Muscle of leg (tissue), 11 donors: ENCODE results near the gene KRT15. TPM values are rescaled to one million over a fixed set of nuclear protein-coding genes. Genes with fewer than 3 reads are reported as not detected.

ENCODE experiments used
- DNase-seq: peaks from one replicate; pipeline ENCODE4 v3.0.0; 2013
- H3K27ac ChIP-seq: one replicate; pipeline ENCODE4 v1.5.1; 2013; ENCODE audit warnings: mild to moderate bottlenecking, low read length, control low read depth
- H3K27me3 ChIP-seq: one replicate; pipeline ENCODE4 v1.6.1; 2013; ENCODE audit warnings: low read length; ENCODE audit not compliant: control insufficient read depth, insufficient read depth
- H3K36me3 ChIP-seq: one replicate; pipeline ENCODE4 v1.6.1; 2013; ENCODE audit warnings: low read length; ENCODE audit not compliant: control insufficient read depth, insufficient read depth
- H3K4me1 ChIP-seq: one replicate; pipeline ENCODE4 v1.6.1; 2013; ENCODE audit warnings: low read length; ENCODE audit not compliant: control insufficient read depth, insufficient read depth
- H3K4me3 ChIP-seq: one replicate; pipeline ENCODE4 v1.5.1; 2013; ENCODE audit warnings: low read length, control low read depth
- H3K9me3 ChIP-seq: replicated peaks from 2 replicates; pipeline ENCODE4 v1.6.1; 2013; ENCODE audit warnings: low read depth, low read length; ENCODE audit not compliant: control insufficient read depth
- WGBS: methylation state at CpG from one replicate; pipeline ENCODE4 v1.1.5; 2013; ENCODE audit warnings: missing lambda C conversion rate; ENCODE audit not compliant: insufficient coverage; 5-methylcytosine and 5-hydroxymethylcytosine counted together
- polyA plus RNA-seq, 8 donors: library from polyadenylated mRNA; unstranded; fragments of 120-200 nt; gene quantifications; one replicate each; pipeline versions ENCODE4 v1.2.1 to v1.2.3, GENCODE V29; 2013; ENCODE audit warnings: inconsistent platforms in 1 of 8, low replicate concordance in 1 of 8; ENCODE audit not compliant: insufficient read length in 8 of 8, insufficient read depth in 1 of 8
- total RNA-seq: library from RNA; stranded (reverse); fragments of 120-200 nt; gene quantifications from one replicate; pipeline ENCODE4 v1.2.4, GENCODE V29; 2013

Gene KRT15
- total and polyA plus RNA-seq, 9 donors, result 0.04 to 68.8 (median 0.21) TPM; not detected in 2

DNA sequence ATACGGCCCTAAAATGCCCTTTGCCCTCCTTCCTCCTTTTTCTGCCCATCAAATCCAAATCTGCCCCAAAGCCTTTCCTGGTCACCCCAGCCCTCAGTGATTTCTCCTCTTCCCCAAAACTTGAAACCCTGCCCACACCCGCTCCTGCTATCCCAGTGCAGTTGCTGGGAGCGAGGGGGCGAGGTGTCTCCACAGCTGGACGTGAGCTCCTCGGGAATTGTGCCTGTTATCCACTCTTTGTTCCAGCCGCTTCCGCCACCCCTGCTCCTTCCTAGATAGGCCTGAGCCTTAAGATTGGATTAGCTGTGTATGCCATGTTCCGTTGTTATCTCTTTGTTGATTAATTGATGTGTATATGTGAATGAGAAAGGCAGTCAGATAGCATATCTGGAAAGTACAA is 35.2 kb downstream of the KRT15 start:
- no peak for DNase-seq
- Histone ChIP-seq H3K36me3 (no peaks in the 10 kb centered on the region), H3K9me3 (no peaks in the 10 kb centered on the region), H3K4me3 (no peak overlapping the region), H3K27ac (no peak overlapping the region), H3K4me1 (no peaks in the 10 kb centered on the region), H3K27me3 (peaks cover 6% of the 10 kb centered on the region)
- WGBS, result 41% methylated on average over 2 of the region's 9 CpGs

DNA sequence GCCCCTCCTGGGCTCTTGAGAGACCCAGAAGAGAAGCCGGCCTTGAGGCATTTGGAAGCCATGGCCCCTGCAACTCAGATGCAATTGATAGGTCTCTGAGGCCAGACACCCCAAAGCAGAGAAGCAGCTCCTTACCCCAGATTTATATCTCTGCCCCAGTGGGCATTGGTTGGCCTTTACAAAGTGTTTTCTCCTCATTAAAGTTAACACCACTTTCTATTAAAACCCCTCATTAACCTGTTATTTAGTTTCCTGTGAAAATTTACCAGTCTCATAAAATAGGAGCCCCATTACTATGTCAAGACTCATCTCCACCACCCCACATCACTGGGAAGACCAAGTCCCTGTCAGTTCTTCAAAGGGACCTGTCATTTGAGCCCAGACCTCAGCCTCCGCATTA is 37.7 kb downstream of the KRT15 start, which contains the start of gene KRT35:
KRT35 (minus strand) TSS at position 116 of the 400 bp plus-strand sequence; CDS start at position 62, 54 bp downstream.
- 75% methylated on average over 2 of the region's 2 CpGs for WGBS
- H3K27me3 ChIP-seq, result peaks cover 2% of the 10 kb centered on the region

DNA sequence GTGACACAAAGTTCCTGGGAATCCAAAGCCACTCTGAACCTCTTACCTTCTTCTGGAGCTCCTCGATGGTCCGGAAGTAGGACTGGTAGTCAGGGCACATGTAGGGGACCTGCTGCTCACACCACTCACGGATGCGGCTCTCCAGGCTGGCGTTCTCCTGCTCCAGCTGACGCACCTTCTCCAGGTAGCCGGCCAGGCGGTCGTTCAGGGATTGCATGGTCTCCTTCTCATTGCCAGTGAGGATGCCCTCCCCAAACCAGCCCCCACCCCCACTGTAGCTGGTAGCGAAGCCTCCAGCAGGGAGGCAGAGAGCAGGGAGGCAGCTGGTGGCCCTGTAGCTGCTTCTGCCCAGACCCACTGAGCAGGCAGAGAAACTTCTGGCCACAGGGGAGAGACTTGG is 38.1 kb downstream of the KRT15 start:
- Histone ChIP-seq H3K4me1 (no peaks in the 10 kb centered on the region), H3K36me3 (no peaks in the 10 kb centered on the region), H3K9me3 (no peaks in the 10 kb centered on the region), H3K27ac (no peak overlapping the region), H3K4me3 (no peak overlapping the region), H3K27me3 (peaks cover 2% of the 10 kb centered on the region)
- 95% methylated on average over 3 of the region's 10 CpGs for WGBS
- DNase-seq, result no peak

More for the DNA sequence above, 37.7 kb downstream of the KRT15 start, which contains the start of gene KRT35:
- no peaks in the 10 kb centered on the region for H3K9me3 ChIP-seq
- H3K4me3 ChIP-seq, result no peak within 1 kb of the TSS
- no peak within 1 kb of the TSS for H3K27ac ChIP-seq
- no peaks in the 10 kb centered on the region for H3K4me1 ChIP-seq
- DNase-seq, result no peak
- no peaks in the 10 kb centered on the region for H3K36me3 ChIP-seq

DNA sequence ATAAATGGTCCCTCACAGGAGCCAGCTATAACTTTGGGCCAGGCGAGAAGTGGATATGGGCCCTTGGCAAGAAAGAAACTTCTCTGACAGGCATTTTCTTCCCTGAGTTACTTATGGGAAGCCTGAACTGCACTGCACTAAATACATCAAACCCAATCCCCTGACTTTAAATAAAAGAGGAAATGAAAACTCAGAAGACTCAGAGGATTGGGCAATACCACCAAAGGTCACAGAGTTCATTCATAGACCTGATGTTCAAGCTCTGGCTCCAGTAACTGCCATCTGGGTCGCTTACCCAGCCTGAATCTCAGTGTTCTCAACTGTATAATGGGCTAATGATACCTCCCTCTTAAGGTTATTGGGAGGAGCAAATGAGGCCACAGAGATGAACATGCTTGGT is 38.6 kb downstream of the KRT15 start:
- WGBS, result 60% methylated on average over 1 of the region's 2 CpGs
- DNase-seq, result no peak
- H3K27ac ChIP-seq, result no peak overlapping the region
- H3K4me3 ChIP-seq, result no peak overlapping the region
- peaks cover 2% of the 10 kb centered on the region for H3K27me3 ChIP-seq
- H3K9me3 ChIP-seq, result no peaks in the 10 kb centered on the region
- no peaks in the 10 kb centered on the region for H3K36me3 ChIP-seq
- H3K4me1 ChIP-seq, result no peaks in the 10 kb centered on the region

DNA sequence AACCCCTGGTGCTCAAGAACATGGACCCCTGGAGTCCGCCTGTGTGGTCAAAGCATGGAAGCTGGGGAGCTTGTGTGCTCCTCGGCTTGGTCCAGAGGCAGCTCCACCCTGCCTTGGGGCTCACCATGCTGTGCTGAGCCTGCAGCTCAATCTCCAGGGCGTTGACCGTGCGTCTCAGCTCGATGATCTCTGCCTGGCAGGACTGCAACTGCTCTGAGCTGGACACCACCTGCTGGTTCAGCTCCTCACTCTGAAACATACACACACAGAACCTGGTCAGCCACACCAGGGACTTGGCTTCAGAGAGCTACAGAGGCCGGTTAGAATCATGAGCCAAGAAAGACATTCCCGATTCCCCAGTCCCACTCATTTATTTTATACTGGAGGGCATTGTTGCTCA is 40.5 kb downstream of the KRT15 start:
- Histone ChIP-seq H3K27ac (no peak overlapping the region), H3K27me3 (no peaks in the 10 kb centered on the region), H3K36me3 (no peaks in the 10 kb centered on the region), H3K4me1 (no peaks in the 10 kb centered on the region), H3K4me3 (no peak overlapping the region), H3K9me3 (no peaks in the 10 kb centered on the region)
- 85% methylated on average over 8 of the region's 8 CpGs for WGBS
- no peak for DNase-seq

DNA sequence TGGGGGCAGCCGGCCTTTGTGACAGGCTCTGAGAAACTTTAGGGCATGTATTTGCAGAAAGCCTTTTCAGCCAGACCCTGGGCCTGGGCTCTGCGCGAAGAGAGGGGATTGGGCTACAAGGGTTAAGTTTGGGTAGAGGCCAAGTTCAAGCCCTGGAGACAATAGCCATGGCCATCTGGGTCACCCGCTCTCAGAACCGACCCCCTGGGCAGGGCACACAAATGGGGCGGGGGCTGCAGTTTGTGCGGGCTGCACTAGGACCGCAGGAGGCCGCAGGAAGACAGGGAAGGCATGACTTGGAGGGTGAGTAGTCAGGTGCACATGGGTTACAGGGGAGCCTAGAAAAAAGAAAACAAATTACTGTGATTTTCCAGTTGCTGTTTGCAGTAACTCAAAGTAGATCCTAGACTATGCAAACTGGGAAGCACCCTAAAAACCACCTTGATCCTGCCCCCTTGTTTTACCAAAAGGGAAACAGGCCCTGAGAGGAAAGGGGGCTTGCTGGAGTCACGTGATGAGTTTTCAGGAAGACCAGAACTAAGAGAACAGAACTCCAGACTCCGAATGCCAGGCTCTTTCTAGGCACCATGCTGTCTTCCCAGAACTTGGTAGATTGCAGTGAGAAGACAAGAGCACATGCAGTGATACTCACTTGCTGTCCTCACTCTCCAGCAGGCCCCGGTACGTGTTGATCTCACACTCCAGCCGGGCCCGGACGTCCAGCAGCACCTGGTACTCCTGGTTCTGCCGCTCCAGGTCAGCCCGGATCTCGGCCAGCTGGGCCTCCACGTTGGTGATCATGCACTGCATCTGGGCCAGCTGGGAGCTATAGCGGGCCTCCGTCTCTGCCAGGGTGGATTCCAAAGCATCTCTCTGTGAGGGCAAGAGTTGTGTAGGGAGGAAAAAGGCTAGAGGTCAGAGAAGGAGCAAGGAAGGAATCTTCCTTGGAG is 41.5 kb downstream of the KRT15 start:
- no peak overlapping the region for H3K4me3 ChIP-seq
- no peaks in the 10 kb centered on the region for H3K9me3 ChIP-seq
- no peak overlapping the region for H3K27ac ChIP-seq
- no peak for DNase-seq
- H3K27me3 ChIP-seq, result no peaks in the 10 kb centered on the region
- 82% methylated on average over 22 of the region's 22 CpGs for WGBS
- no peaks in the 10 kb centered on the region for H3K36me3 ChIP-seq
- no peaks in the 10 kb centered on the region for H3K4me1 ChIP-seq

DNA sequence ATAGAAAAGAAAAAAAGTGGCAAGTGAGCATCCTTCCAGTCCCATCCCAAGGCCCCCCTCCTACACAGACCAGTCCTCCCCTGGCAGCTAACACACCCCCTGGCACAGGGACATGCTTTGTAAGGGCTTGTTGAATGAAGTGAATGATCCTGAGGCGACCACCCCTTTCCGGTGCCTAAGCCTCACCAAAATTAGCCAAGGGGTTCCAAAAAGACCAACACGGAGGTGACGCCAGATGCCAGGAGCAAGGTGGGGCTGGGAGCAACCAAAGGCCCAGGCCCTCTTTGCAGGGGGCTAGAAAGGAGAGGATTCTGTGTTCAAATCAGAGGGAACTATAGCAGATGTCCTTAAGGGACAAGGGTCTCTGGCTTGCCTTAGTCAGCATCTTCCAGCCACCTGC is 43.3 kb downstream of the KRT15 start:
- no peak for DNase-seq
- 96% methylated on average over 3 of the region's 4 CpGs for whole genome bisulfite sequencing
- Histone ChIP-seq H3K36me3 (no peaks in the 10 kb centered on the region), H3K4me1 (no peaks in the 10 kb centered on the region), H3K27ac (no peak overlapping the region), H3K4me3 (no peak overlapping the region), H3K27me3 (no peaks in the 10 kb centered on the region), H3K9me3 (no peaks in the 10 kb centered on the region)

DNA sequence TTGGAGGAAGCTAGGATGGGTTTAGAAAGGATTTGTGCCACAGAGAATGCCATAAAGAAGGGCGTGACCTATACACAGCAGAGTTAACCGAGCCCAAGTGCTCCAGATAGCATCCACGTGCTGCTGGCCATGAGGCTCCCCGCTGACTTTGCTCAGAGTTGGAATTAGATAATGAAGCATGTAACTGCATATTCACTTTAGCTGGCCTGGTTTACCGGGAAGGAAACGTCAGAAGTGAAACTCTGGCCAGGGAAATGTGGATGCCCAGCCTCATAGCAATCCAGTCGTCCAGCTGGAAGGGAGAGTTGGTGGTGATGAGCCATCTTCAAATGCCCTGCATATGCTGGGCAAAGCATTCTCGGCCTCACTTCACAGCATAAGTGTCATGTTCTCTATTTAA is 43.8 kb downstream of the KRT15 start:
- H3K4me3 ChIP-seq, result no peak overlapping the region
- DNase-seq, result no peak
- H3K4me1 ChIP-seq, result no peaks in the 10 kb centered on the region
- WGBS, result 54% methylated on average over 7 of the region's 8 CpGs
- H3K36me3 ChIP-seq, result no peaks in the 10 kb centered on the region
- no peaks in the 10 kb centered on the region for H3K9me3 ChIP-seq
- no peaks in the 10 kb centered on the region for H3K27me3 ChIP-seq
- H3K27ac ChIP-seq, result no peak overlapping the region

DNA sequence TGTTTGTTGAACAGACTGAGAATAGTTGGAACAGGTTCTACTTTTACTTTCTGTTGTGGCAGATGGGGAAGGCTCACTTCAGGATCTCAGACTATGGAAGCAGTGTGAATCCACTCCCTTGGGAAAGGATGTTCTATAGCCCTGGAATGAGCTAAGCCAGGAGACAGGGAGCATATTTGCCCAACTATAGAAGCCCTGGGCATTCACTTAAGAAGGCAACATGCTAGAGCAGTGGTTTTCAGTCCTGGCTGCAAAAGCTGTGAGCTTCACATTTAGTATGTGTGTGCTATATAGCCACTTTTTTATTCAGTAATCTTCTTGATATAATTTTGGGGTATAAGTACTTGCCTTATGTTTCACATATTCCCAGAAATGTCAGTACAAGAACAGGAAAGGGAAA is 50.3 kb downstream of the KRT15 start:
- DNase-seq, result no peak
- no peak overlapping the region for H3K4me3 ChIP-seq
- H3K27me3 ChIP-seq, result no peaks in the 10 kb centered on the region
- H3K36me3 ChIP-seq, result no peaks in the 10 kb centered on the region
- no peak overlapping the region for H3K27ac ChIP-seq
- no peaks in the 10 kb centered on the region for H3K4me1 ChIP-seq
- no peaks in the 10 kb centered on the region for H3K9me3 ChIP-seq

DNA sequence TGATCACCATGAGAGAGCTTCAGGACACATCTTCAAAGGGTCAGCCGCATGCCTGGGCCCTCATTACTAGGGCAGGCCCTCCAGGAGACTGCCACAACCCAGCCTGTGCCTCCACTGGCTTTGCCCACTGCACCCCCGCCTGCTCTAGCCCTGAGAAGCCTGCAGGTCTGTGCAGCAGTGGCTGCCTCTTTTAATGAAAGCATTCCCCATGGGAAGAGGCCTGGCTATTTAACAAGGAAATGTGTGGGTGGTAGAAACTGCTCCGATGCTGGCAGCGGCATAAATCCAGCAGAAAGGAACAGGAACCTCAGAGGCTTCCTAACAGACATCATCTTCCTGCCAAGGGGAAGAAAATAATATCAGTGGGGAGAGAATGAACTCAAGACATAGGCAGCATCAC is 51.1 kb downstream of the KRT15 start:
- peak; percentile 7 for DNase-seq
- Histone ChIP-seq H3K9me3 (no peaks in the 10 kb centered on the region), H3K36me3 (no peaks in the 10 kb centered on the region), H3K27me3 (no peaks in the 10 kb centered on the region), H3K4me3 (no peak overlapping the region), H3K27ac (no peak overlapping the region), H3K4me1 (no peaks in the 10 kb centered on the region)
- WGBS, result 51% methylated on average over 4 of the region's 4 CpGs
